WERI-Rb-1 (cell line): ENCODE measurements around the gene ADISSP.

Experiments used
- DNase-seq: peaks from one replicate; pipeline ENCODE4 v3.0.0-alpha.2; 2020
- H3K27ac ChIP-seq: fragments of 250-450 bp; sonication (Bioruptor Pico); 2 replicates; pipeline ENCODE4 v1.5.1; 2020; ENCODE audit warnings: mild to moderate bottlenecking, moderate library complexity
- H3K27me3 ChIP-seq: fragments of 250-450 bp; sonication (Bioruptor Pico); 2 replicates; pipeline ENCODE4 v1.5.1; 2021; ENCODE audit warnings: mild to moderate bottlenecking, low read depth, moderate library complexity; ENCODE audit not compliant: insufficient read depth, severe bottlenecking
- H3K36me3 ChIP-seq: fragments of 250-450 bp; sonication (Bioruptor Pico); 2 replicates; pipeline ENCODE4 v1.5.1; 2020; ENCODE audit warnings: mild to moderate bottlenecking, moderate library complexity
- H3K4me3 ChIP-seq: 2 replicates; pipeline ENCODE4 v1.5.1; 2011; ENCODE audit warnings: low read depth, mild to moderate bottlenecking, control low read depth, low read length
- H3K9me3 ChIP-seq: fragments of 250-450 bp; sonication (Bioruptor Pico); 2 replicates; pipeline ENCODE4 v1.5.1; 2021; ENCODE audit warnings: mild to moderate bottlenecking, moderate library complexity; ENCODE audit not compliant: severe bottlenecking
- TF ChIP-seq, protein P1 (sequence below): IDR thresholded peaks from 2 replicates; pipeline ENCODE4 v1.5.1; 2011; ENCODE audit warnings: low read depth, mild to moderate bottlenecking, control low read depth, inconsistent platforms, low read length

Gene ADISSP

DNA sequence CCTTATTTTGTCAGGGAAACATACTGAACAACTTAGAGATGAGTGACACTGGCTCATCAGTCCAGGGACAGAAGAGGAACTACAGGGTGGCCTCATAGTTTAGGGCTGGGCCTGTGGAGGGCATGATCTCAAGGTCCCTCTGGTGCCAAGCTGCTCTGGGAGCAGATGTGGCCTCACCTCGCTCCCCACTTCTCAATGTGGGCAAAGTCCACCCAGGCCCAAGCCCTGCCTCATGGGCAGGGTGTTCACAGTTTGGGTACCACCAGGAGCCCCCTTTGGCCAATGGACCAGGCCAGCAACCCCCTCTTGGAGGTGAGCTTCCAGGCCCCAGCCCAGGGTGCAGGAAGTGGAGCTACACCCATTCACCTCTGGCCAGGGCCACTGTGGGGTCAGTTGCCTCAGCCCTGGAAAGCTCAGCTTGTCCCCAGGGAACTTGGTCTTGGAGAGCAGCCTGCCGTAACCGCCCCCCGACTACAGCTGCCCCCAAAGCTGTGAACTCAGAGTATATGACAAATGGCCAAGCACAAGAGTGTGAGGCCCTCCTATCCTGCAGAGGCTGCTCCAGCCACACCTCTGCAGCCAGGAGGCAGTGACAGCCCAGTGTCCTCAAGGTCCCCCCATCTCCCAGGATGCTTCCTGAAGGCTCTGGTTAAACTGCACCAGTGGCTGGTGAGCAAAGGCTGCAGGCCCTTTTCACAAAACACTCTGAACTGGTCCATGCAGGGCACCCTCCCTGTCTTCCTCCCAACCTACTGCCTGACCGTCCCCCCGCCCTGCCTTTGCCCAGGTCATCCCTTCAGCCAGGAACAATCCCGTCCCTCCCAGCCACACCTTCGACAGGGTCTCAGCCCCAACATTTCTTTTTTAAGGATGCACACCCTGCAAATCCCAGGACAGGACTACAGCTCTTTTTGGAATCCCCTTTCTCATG, 3.6 kb downstream of the ADISSP start:
- H3K27ac ChIP-seq, result no peak overlapping the region
- TF ChIP-seq, protein P1, sequence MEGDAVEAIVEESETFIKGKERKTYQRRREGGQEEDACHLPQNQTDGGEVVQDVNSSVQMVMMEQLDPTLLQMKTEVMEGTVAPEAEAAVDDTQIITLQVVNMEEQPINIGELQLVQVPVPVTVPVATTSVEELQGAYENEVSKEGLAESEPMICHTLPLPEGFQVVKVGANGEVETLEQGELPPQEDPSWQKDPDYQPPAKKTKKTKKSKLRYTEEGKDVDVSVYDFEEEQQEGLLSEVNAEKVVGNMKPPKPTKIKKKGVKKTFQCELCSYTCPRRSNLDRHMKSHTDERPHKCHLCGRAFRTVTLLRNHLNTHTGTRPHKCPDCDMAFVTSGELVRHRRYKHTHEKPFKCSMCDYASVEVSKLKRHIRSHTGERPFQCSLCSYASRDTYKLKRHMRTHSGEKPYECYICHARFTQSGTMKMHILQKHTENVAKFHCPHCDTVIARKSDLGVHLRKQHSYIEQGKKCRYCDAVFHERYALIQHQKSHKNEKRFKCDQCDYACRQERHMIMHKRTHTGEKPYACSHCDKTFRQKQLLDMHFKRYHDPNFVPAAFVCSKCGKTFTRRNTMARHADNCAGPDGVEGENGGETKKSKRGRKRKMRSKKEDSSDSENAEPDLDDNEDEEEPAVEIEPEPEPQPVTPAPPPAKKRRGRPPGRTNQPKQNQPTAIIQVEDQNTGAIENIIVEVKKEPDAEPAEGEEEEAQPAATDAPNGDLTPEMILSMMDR, result no peak
- H3K27me3 ChIP-seq, result no peaks in the 10 kb centered on the region
- no peak overlapping the region for H3K4me3 ChIP-seq
- H3K9me3 ChIP-seq, result no peaks in the 10 kb centered on the region
- DNase-seq, result no peak
- peaks cover 8% of the 10 kb centered on the region for H3K36me3 ChIP-seq

DNA sequence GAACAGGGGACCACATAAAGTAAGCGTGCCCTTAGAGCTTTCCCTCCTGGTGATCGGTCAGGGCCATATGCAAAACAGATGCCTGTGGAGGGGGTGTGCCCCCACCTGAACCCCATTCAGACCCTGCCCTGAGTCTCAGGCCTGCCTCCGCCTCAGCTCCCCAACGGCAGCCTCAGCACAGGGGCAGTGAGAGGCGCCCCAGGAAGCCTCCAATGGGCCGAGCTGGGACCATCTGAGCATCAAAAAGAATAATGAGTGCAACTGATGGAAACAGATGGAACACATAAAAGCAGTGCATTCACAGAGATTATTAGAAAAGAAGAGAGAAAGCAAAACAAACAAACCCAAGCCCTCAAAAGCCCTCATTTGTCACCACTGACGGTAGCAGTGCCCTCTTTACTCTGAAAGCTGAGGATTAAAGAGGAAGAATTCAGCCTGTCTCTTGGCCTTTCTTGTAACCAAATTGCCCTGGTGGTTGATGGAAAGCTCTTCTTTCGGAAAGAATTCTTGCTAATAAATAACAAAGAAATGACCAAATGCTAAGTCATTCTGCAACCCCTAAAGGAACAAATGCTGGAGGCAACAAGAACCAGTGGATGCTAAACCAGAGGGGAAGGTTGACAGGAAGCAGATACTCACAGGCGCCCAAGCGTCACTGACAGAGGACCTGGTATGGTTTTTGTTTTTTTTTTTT, 6.8 kb downstream of the ADISSP start:
- Histone ChIP-seq H3K36me3 (peaks cover 24% of the 10 kb centered on the region), H3K9me3 (no peaks in the 10 kb centered on the region), H3K4me3 (no peak overlapping the region), H3K27me3 (no peaks in the 10 kb centered on the region), H3K27ac (no peak overlapping the region)
- no peak for DNase-seq
- TF ChIP-seq, protein P1, result no peak

DNA sequence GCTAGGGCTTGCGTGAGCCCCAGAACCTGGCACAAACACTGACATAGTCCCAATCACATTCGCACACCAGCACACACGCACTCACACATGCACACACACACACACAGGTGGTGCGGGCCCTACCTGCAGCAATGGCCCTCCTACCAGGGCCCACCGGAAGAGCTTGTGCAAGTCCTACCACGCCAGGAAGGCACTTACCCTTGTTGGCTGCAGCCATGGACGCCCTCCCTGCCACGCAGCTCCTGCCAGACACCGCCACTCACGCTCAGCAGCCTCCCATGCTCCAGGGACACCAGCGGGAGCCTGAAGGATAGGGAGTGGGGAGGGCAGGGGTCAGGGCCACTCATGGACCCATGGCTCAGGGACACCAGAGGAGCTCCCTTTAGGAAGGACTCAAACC, 7.7 kb downstream of the ADISSP start:
- TF ChIP-seq, protein P1, result no peak
- DNase-seq, result no peak
- peaks cover 24% of the 10 kb centered on the region for H3K36me3 ChIP-seq
- no peak overlapping the region for H3K4me3 ChIP-seq
- H3K9me3 ChIP-seq, result no peaks in the 10 kb centered on the region
- no peak overlapping the region for H3K27ac ChIP-seq
- H3K27me3 ChIP-seq, result no peaks in the 10 kb centered on the region

DNA sequence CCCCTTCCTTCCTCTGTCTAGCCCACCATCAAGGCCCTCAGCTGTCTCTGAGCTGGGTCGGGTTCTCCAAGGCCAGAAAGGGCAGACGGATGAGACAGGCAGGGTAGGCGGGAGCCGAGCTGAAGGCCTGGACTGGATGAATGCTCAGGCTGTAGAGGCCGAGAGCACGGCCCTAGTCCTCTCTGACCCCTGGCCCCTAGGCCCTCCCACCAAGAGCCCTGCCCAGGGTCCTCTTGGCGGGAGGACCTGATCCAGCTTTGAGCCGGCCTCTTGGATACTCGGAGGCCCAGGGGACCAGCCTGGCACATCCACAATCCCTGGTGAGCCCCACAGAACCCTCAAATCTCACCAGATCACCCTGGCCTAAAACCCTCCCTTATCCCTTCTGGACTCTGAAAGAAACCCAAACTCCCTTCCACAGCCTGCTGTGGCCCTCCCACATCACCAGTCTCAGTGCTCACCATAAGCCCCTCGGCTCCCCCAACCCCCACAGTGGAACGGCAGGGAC, 8.2 kb downstream of the ADISSP start:
- DNase-seq, result no peak
- no peak overlapping the region for H3K27ac ChIP-seq
- no peak overlapping the region for H3K4me3 ChIP-seq
- peaks cover 24% of the 10 kb centered on the region for H3K36me3 ChIP-seq
- no peaks in the 10 kb centered on the region for H3K9me3 ChIP-seq
- H3K27me3 ChIP-seq, result no peaks in the 10 kb centered on the region
- TF ChIP-seq, protein P1, result no peak

DNA sequence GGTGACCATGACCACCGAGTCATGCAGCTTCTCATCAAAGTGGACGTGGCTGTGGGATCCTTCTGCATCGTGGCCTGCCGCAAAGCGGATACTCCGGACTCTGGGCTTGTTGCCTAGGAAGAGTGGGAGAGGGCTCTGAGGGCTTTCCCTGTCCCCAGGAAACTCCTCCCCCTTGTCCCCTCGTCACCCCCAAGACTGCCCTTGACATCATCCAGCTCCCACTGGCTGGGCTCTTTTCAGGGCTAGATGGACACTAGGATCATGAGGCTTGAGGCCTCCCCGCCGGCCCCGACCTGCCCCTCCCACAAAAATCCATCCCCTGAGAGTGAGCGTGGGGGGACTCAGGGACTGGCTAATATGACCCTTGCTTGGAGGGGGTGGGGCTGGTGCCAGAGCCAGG, 9.0 kb downstream of the ADISSP start:
- Histone ChIP-seq H3K4me3 (no peak overlapping the region), H3K36me3 (peaks cover 24% of the 10 kb centered on the region), H3K9me3 (no peaks in the 10 kb centered on the region), H3K27me3 (no peaks in the 10 kb centered on the region), H3K27ac (no peak overlapping the region)
- no peak for DNase-seq
- TF ChIP-seq, protein P1, result no peak
